Caki2 (cell line): ENCODE measurements around the gene VMAC. TPM values are rescaled to one million over a fixed set of nuclear protein-coding genes. Genes with fewer than 3 reads are reported as not detected.
A peak's percentile ranks its signal among the peaks of the same experiment; 100 is the strongest.

ENCODE experiments used
- DNase-seq: peaks from one replicate; pipeline ENCODE4 v3.0.0-alpha.2; 2015; ENCODE audit warnings: low read depth
- in situ Hi-C: cut with HindIII; loops from 2 replicates; pipeline ENCODE4 v1.10.0; 2016; ENCODE audit warnings: low sequenced_read_pairs, low pct_unique_long_range_greater_than_20kb, mixed read lengths
- total RNA-seq: library from RNA; depleted of rRNA; stranded (reverse); fragments of >200 nt; shearing (Covaris generic); gene quantifications from 2 replicates; pipeline ENCODE4 v1.2.3, GENCODE V29; 2014; ENCODE audit warnings: low replicate concordance

The VMAC gene
- total RNA-seq, 1 experiment from 2014 or later = 1.7 TPM

DNA sequence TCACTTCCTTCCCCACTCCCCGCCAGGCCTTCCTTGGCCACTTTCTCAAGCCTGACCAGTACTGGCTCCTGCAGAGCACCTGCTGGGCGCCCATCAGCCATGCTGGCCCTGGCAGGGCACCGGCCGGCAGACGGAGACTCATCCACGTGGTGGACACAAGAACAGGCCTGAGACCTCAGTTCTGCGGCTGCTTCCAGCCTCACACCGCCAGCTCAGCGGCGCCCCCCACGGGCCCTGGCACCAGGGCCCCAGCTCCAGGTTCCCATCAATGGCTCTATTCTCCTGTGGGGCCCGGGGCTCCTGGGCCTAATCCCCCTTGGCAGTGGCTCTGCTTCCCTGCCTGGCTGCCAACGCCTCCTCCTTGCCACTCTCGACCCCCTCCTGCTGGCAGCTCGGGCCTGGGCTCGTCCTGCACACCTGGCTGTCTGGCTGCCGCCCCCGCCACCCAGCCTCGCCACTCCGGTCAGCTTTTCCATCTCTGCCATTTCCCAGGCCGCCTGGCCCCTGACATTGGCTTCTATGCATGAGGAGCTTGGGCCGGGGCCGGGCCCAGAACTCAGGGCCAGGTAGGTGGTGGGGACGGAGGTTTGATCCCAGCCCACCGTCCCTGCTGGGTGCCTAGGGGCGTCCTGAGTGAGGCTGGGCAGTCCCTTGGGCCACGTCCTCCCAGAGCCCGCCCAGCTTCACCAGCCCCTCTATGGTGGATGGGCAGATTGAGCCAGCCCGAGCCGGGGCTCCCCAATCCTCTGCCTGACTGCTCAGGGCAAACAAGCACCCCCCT is 7.3 kb upstream of the VMAC start:
- in situ Hi-C loops = no loop called here
- DNase-seq = no peak

DNA sequence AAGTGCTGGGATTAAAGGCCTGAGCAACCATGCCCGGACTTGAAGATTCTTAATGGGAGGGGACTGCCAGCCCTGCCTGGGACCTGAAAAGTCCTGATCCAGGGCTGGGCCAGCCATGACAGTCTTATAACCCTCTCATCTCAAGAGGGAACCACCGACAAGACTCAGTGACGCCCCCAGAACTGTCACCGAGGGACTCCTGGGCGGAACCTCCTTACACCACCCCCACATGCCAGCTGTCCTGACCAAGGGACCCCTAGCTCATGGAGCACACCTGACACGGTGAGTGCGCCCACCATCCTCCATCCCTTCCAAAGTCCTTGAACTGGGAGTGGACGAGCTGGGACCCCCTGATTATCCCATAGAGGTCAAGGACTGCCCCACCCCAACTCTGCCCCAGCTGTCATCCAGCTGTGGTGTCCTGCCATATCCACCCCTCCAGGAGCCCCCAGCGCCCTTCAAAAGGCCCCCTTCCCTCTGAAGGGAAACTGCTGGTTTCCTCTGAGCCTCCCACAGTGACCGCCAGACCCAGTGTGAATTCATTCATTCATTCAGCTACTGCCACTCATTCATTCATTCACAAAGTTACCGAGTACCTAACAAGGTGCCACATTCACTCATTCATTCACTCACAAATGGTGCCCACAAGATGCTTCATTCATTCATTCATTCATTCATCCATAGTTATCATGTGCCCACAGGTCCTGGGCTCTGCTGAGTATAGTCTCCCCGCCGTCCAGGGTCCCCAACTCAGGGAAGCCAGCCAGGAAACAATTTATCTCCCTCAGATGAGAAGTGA is 4.7 kb upstream of the VMAC start:
- in situ Hi-C loops = no loop called here
- DNase-seq = no peak

DNA sequence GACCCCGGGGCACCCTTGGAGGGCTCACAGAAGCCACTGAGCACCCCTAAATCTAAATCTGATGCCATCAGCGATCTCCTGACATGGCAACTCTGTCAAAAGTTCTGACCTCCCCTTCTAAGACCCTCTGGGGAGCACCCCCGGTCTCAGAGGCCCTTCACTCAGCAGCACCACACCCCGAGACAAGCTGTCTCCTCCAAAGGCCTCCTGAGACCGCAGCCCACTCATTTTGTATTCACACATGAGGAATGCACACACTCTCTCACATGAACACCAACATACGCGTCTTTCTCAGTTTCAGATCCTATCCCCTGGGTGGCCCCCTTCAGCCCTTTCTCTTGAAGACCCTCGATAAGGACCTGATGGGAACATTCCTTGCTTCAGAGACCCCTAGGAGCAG is 3.7 kb upstream of the VMAC start:
- DNase-seq = no peak
- in situ Hi-C loops = no loop called here

DNA sequence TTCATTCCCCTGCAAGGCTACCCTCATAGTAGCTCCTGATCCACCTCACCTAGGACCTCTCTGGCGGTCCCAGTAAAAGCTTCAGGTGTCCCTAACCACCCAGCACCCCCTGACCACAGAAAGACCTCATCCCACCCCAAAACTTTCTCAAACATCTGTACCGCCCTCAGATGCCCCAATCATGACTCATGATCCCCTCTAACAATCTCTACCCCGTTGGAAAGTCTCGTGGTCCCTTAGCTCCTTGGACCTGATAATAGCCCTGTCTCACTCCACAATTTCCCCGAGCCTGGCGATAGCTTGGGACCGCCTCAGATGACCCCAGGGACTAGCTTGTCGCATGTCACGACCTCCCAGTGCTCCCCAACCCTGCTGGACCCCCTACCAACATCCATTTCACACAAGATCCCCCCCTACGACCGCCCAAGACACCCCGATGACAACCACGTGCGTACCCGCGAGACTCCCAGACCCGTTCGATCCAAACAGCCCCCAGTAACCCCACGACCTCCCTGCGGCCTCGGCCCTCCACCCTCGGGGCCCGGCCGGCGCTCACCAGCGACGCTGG is 1.5 kb upstream of the VMAC start:
- no peak for DNase-seq
- in situ Hi-C loops = no loop called here

DNA sequence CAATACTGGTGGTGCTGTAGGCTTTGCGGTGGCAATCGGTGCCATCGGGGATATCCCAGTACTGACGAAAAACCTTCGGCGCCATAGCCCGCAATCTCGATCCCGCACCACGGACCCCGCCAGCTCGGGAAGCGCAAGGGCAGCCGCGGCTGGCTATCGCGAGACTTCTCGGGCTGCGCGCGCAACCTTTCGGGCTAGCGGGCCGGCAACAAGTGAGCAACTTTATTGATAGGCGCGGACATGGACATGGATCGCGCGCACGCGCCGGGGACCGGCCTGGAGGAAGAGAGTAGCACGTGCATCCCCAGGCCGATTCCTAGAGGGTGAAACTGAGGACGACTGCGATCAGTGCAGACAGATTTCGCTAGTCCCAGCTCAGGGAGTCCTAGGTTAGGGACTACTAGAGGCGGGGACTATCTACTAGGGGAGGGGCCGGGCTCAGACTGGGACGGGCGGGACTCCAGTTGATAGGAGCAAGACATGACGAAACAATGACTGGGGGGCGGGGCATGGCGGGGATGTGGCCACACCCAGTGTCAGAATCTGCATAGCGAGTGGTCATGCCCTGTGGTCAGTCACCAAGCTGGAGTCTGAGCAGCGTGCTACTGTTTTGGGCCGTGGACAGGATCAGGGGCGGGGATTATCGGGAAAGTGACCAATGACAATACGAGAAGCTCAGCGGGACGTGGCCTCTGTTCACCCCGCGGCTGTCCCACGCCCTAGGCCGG is 884 bp upstream of the VMAC start, which contains the start of gene NDUFA11:
NDUFA11 (minus strand) TSS at position 167 of the 728 bp plus-strand sequence; CDS start at position 85, 82 bp downstream.
- DNase-seq = no peak
- in situ Hi-C loops = no loop called here

DNA sequence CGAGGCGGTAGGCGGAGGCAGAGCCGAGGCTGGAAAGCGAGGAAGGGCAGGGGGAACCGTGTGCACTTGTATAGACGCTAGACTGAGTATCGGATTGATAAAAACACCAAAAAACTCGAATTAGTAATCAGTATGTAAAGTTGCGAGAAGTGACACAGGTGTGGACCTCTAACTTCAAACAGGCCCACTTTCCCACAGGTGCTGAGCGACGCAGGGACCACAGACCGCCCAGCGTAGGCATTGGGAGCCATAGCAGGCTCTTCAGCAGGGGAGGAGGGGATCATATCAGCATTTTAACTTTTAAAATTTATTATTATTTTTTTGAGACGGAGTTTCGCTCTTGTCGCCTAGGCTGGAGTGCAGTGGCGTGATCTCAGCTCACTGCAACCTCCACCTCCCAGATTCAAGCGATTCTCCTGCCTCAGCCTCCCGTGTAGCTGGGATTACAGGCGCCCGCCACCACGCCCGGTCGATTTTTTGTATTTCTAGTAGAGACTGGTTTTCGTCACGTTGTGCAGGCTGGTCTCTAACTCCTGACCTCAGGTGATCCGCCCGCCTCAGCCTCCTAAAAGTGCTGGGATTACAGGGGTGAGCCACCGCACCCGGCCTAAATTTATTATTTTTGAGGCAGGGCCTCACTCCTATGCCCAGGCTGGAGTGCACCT is 574 bp downstream of the VMAC start:
- in situ Hi-C loops = no loop called here
- no peak for DNase-seq

DNA sequence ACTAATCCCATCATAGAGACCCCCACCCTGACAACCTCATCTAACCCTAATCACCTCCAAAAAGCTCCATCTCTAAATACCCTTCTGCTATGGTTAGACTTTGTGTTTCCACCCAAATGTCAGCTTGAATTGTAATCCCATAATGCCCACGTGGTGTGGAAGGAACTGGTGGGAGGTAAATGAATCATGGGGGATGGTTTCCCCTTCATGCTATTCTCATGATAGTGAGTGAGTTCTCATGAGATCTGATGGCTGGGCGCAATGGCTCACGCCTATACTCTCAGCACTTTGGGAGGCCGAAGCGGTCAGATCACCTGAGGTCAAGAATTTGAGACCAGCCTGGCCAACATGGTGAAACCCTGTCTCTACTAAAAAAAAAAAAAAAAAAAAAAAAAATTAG is 2.6 kb downstream of the VMAC start:
- no peak for DNase-seq
- in situ Hi-C loops = no loop called here

DNA sequence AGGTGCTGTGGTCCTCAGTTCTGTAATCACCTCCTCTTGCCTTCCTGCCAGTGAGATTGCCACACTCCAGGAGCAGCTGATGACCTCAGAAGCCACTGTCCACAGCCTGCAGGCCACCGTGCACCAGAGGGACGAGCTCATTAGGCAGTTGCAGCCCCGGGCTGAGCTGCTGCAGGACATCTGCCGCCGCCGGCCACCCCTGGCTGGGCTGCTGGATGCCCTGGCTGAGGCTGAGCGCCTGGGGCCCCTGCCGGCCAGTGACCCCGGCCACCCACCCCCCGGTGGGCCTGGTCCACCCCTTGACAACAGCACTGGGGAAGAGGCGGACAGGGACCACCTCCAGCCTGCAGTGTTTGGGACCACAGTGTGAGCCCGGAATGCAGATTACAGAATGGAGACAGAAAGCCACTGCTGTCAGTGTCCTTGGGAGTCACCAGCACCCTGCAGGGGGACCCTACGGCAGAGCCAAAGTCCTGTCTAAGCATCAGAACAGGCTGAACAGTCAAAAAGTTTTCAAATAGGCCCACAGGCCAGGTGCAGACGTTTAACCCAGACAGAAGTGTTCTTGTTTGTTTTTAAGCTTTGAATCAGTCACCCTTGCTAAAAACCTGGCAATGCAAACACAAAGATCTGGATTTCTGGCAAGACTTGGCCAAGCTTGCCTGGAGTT is 4.2 kb downstream of the VMAC start:
- DNase-seq = no peak
- in situ Hi-C loops = no loop called here

DNA sequence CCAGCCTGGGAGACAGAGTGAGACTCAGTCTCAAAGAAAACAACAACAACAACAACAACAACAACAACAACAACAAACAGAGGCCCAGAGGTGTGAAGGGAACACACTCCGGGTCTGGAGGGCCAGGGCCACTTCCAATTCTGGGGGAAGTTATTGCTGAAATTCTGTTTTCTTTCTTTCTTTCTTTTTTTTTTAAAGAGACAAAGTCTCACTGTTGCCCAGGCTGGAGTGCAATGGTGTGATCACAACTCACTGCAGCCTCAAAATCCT is 5.9 kb downstream of the VMAC start:
- in situ Hi-C loops = no loop called here
- DNase-seq = no peak

DNA sequence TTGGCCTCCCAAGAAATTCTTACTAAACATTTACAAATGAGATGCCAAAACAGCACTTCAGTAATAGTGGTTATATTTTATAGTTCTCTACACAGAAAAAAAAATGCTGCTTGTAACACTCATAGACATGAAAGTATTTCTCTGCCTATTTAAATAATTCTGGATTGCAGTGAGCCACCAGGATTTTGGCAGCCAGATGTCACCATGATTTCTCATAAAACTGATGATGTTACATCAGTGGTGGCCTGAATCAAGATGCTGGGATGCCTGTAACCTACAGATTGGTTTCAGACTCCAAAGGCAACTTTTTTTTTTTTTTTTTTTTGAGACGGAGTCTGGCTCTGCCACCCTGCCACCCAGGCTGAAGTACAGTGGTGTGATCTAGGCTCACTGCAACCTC is 6.7 kb downstream of the VMAC start:
- in situ Hi-C loops = no loop called here
- DNase-seq = no peak

DNA sequence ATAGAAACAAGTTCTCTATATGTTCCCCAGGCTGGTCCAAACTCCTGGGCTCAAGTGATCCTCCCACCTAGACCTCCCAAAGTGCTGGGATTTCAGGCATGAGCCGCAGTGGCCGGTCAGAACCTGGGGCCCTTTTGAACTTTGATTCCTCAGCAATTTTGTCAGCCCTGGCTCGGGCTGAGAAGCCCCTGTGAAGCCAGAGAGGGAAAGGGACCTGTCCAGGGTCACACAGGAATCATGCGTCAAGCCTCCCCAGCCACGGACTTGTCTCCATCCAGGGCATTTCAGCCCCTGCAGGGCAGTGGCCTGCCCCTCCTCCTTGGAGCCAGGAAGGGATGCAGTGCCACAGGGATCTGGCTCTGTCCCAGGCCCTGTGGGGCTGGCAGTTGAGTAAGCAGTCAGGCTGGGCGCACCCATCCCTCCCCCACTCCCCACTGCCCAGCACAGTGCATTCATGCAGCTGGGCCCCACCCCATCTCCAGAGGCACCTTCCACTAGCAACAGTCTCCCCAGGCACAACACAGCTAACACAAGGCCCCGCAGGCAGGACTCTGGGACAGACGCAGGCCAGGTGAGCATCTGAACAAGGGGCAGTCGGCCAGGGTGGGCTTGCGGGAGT is 9.2 kb downstream of the VMAC start, which contains the start of gene CAPS:
CAPS (plus strand) TSS at position 516 of the 619 bp plus-strand sequence. CDS start 153 bp downstream, outside the sequence.
- in situ Hi-C loops = no loop called here
- DNase-seq = peak; percentile 57

DNA sequence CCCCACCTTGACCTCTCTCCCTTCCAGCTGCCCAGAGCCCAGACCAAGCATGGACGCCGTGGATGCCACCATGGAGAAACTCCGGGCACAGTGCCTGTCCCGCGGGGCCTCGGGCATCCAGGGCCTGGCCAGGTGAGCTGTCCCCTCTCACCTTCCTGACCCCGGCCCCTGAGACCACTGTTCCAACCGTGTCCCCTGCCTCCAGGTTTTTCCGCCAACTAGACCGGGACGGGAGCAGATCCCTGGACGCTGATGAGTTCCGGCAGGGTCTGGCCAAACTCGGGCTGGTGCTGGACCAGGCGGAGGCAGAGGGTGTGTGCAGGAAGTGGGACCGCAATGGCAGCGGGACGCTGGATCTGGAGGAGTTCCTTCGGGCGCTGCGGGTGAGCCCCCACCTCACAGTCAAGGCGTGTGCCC is 9.7 kb downstream of the VMAC start:
- in situ Hi-C loops = no loop called here
- no peak for DNase-seq

DNA sequence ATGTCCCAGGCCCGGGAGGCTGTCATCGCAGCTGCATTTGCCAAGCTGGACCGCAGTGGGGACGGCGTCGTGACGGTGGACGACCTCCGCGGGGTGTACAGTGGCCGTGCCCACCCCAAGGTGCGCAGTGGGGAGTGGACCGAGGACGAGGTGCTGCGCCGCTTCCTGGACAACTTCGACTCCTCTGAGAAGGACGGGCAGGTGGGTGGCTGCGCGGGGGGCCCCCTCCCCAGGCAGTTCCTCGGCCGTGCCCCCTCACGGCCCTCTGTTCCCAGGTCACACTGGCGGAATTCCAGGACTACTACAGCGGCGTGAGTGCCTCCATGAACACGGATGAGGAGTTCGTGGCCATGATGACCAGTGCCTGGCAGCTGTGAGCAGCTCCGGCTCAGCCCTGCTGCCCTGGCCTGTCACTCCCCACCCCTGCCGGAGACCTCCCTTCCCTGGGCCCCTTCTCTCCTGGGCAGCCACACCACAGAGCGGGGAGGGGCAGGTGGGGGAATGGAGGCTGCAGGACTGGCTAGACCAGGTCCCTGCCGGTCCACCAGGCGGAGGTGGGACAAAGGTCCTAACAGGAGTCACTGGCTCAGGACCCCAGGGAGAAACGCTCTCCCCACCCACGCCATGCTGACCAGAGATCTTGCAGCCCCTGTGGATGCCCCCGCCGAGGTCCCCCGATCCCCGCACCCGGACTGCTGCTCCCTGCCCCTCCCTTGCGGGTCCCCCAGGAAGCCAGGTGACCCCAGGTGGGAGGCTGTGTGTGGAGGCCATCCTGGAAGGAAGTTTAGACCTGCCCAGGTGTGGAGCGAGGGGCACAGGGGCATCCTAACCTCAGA is 10.5 kb downstream of the VMAC start:
- DNase-seq = no peak
- in situ Hi-C loops = no loop called here

DNA sequence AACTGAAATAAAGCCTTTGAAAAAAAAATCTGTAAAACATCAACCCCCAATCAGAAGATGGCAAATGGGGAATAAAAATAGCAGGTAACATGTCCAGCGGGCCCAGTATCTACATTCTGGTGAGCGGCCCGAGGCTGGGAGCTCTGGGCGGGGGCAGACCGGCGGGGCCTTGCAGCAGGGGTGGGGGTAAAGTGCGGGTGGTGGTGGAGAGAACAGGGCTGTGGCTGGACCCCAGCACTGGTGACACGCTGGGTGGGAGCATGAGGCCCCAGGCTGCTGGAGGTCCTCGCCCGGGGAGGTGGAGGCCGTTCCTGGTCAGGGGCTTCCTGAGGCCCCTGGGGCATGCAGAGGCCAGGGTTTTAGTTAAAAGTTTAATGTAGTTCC is 11.1 kb downstream of the VMAC start:
- DNase-seq = no peak
- in situ Hi-C loops = no loop called here

DNA sequence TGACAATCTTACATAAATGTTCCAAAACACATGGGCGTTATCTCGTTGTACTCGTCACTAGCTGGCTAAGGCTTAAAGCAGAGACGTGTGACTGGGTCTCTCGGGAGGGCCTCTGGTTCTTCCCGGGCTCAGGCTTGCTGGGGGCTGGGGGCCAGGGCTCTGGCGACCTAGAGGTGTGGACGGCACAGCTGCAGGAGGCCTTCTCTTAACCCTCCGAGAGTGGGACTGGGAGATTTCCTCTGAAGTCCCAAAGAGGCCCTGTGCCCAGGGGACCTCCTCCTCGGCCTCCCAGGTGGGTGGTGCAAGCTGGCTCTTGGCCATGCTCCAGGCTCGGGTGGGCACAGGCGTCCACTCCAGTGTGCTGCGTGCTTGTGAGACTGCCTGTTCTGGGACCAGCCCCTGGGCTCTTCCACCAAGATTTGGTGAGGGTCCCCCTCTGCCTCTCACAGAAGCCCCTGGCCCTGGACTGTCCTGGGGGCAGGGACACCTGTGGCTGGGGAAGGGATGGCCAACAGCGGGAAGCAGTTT is 11.6 kb downstream of the VMAC start:
- in situ Hi-C loops = no loop called here
- no peak for DNase-seq

DNA sequence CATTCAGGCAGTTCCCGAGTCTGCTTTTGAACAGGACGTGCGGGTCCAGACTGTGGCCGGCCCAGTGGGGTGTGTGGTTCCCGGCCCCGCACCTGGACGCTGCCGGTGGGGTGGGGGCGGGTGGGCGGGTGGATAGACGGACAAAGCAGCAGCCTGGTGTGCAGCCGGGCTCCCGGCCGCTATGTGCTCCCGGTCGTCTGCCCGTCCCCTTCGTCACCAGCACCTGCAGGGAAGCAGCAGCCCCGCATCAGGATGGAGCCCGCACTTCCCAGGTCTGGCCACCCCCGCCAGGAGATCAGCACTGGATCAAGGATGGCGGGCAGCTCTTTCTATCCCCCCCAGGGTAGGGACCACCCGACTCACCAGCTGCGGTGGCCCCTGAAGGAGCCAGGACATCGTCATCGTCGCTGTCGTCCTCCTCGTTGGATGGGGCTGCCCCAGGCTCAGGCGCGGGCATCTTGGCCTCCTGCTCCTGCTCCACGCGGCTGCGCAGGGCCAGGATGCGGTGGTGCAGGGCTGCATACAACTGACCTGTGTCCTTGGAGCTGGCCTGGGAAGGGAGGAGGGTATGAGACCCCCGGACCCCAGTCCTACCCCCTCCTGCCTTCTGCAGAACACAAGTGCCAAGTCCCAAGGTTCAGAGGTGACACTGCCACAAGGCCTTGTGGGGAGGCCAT is 12.9 kb downstream of the VMAC start:
- DNase-seq = no peak
- in situ Hi-C loops = no loop called here
